ENCODE measurements around the gene SORCS2. TPM values are rescaled to one million over a fixed set of nuclear protein-coding genes. Genes with fewer than 3 reads are reported as not detected.

Gene SORCS2
- total RNA-seq, 1 donor from 2014 or later, result 1.7 TPM

DNA sequence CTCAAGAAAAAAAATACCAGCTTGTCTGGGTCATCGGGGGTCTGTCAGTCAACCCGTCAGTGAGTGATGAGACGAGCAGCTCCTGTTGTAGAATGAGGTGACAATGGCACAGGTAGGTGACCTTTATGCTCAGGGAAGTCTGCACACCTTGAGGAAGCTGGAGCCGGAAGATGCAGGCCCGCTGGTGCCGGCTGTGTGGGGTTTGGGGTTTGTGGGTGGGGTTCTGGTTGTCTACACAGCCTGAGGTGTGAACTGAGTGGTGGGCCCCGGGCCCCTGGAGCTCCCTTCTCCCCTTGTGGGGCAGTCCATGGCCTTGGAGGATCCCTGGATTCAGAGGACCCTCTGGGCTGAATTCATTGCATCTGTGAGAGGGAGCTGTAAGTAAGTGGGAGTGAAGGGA is 75.5 kb downstream of the SORCS2 start:
- DNase-seq (ENCODE audit: low spot score), result no peak

DNA sequence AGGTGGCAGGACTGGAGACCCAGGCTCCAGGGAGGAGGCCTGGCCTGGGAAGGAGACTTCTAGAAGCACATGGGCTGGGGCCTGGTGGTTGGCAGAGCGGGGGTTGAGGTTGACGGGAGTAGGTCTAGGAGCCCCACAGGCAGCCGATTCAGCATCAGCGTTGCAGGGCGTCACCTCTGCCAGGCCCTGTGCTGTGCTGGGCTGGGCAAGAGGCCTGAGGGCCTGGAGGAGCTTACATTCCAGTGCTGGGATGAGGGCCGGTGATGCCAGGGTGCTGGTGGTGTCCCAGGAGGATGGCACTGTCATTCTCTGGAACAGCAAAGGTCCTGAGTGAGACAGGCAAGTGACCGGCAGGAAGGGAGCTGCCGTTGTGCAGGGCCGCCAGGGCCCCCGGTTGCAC is 76.6 kb downstream of the SORCS2 start:
- DNase-seq (ENCODE audit: low spot score), result no peak

GRCh38 chr4:7270121-7270520 is 77.8 kb downstream of the SORCS2 start:
- DNase-seq (ENCODE audit: low spot score), result no peak

GRCh38 chr4:7272404-7272803 is 80.1 kb downstream of the SORCS2 start:
- no peak for DNase-seq (ENCODE audit: low spot score)

GRCh38 chr4:7273738-7274297 is 81.5 kb downstream of the SORCS2 start:
- DNase-seq (ENCODE audit: low spot score), result no peak

GRCh38 chr4:7275067-7275466 is 82.7 kb downstream of the SORCS2 start:
- no peak for DNase-seq (ENCODE audit: low spot score)

GRCh38 chr4:7275490-7276154 is 83.3 kb downstream of the SORCS2 start:
- no peak for DNase-seq (ENCODE audit: low spot score)

GRCh38 chr4:7276515-7276914 is 84.2 kb downstream of the SORCS2 start:
- no peak for DNase-seq (ENCODE audit: low spot score)

- DNase-seq (ENCODE audit: low spot score), result no peak
Measured at GRCh38 chr4:7278071-7278765, 85.9 kb downstream of the SORCS2 start.

GRCh38 chr4:7278981-7279380 is 86.6 kb downstream of the SORCS2 start:
- no peak for DNase-seq (ENCODE audit: low spot score)

GRCh38 chr4:7279902-7280301 is 87.6 kb downstream of the SORCS2 start:
- DNase-seq (ENCODE audit: low spot score), result no peak

GRCh38 chr4:7280926-7281690 is 88.8 kb downstream of the SORCS2 start:
- no peak for DNase-seq (ENCODE audit: low spot score)

DNA sequence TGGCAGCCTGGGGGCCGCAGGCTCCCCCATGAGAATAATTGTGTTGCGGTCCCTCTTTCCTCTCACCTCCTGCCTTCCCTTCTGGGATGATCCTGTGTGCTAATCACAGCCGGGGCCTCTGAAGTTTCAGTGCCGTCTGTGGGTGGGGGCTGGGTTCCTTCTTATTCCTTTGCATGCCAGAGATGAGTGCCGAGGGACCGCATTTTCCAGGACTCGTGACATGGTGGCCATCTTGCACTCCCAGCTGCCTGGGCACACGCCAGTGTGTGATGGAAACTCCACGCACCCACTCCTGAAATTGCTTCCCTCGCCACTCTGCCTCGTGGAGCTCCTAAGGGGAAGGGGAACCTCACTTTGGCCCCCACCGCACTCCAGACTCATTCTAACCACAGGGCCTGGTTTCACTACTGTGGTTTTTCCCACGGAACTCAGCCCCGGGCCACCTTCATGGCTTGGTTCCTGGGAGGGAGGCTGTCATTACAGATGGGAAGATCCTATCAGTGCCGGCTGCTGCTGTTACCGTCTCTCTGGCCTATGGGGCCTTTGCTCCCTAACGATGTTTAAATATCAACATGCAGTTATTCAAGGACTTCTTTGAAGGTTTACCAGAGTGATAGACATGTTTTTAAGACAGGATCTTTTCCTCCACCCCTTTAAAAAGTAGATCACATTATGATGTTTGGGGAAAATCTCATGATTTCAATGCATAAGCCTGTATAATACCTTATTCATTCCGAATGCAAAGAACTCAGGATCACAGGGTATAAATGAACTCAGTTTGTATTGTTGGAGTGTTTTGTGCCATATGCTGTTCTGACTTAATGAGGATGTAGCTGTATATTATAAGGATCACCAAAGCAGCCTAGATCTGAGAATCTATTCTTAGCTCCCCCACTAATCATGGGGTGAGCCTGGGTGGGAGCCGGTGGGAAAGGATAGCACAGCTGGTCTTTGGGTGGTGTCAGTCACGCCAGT is 89.6 kb downstream of the SORCS2 start:
- no peak for DNase-seq (ENCODE audit: low spot score)

- DNase-seq (ENCODE audit: low spot score), result no peak
Measured at GRCh38 chr4:7282786-7283440, 90.6 kb downstream of the SORCS2 start.

GRCh38 chr4:7285244-7286094 is 93.1 kb downstream of the SORCS2 start:
- no peak for DNase-seq (ENCODE audit: low spot score)

DNA sequence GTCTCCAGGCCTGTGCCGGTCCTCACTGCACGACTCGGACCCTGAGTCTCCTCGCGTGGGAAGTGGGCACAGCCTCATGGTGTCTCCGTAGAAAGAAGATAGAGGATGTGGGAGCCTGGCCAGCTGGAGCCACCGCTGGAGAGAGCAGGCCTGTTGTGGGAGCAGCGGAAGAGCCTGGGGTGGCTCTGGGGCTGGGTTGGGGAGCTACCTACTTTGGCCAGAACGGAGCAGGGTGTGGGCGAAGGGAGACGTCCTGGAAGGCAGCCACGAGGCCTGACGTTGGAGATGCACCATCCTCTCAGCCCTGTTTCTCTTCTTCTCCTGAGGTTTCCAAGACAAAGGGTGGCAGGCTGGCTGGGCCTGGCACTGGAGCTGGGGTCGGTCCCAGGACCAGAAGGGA is 93.8 kb downstream of the SORCS2 start:
- no peak for DNase-seq (ENCODE audit: low spot score)

DNA sequence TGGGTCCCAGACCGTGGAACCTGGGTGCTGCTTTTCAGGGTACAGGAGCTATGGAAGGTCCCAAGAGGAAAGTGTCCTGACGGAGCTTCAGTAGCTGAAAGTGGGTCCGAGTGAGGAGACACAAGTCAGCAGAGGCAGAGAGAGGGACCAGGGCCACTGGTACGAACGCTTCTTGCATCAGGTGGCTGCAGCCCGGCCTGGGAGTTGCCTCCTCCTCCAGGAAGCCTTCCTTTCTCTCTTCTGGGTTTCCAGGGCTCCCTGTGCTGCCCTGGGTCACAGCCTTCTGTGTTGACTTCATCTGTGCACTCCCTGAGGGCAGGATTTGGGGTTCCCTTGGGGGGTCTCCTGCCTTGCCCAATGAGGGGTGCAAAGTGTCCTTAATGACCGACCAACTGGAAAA is 94.5 kb downstream of the SORCS2 start:
- no peak for DNase-seq (ENCODE audit: low spot score)

DNA sequence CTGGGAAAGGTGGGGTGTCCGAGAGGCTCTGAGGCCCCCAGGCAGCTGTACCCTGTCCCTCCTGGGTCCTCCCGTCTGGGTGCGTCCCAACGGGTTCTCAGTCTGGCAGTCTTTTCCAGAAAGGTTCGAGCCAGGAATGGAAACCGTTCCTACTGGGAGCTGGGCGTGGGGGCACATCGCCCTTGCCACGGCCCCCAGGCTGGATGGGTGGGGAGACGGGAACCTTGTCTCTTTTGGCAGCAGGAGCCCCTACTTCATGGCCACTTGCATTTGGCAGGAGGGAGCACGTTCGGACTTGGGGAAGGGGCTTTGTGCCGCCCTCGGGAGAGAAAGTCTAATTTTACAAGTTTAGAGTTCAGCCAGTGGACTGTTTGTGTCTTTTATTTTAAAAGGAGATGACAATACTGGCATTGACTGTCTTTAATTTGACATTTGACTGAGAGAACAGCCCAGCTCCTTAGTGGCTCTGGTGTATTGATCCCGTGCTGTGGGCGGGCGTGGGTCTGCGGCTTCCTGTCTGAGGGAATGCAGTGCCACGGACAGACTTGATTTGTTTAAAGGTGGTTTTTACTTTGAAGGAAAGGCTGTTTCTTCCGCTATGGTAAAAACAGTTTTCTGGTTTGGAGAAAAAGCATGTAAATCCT is 95.1 kb downstream of the SORCS2 start:
- DNase-seq (ENCODE audit: low spot score), result no peak

DNA sequence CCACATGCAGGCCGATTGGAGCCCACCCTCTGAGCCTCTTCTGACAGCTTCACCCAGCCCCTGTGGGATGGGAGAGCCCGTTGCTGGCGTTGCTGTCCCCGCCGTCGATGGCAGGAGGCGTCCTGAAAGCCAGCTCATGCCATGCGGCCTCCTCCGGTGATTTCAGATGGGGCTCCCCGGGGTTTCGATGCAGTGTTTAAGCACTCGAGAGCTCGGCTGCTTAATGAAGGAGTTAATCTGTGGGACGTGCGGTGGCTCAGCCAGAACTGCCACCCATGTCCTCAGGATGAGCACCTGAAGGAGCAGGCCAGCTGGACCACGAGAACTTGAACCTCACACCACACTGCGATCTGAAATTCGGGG is 95.6 kb downstream of the SORCS2 start:
- DNase-seq (ENCODE audit: low spot score), result no peak

All from mucosa of gallbladder (tissue), 1 donor.